K562 (cell line): ENCODE results near the gene ZNF429. TPM values are rescaled to one million over a fixed set of nuclear protein-coding genes. Genes with fewer than 3 reads are reported as not detected.
"Not testable (repeated sequence)": the region's sequence is repeated elsewhere in the genome, so short reads cannot be mapped to it uniquely, and the experiment has no call there.

Experiments
- ATAC-seq: fragments of 200-7000 bp; cut with Tn5 transposase; 3 replicates; pipeline ENCODE4 v1.9.1; 2020; ENCODE audit warnings: moderate library complexity
- BruUV-seq: library from RNA; stranded (reverse); fragments of 400-500 nt; replicated peaks from 2 replicates; lab custom pipeline; 2021; lab: Mats Ljungman, UMichigan
- CTCF ChIA-PET: fragments of 300-600 bp; formaldehyde crosslinking; extraction: SDS; loops from one replicate; lab custom pipeline; 2021; ENCODE audit warnings: low intra/inter-chr PET ratio; lab: Yijun Ruan, JAX
- POLR2A ChIA-PET: fragments of 300-600, 350-650 bp; sonication (Branson Sonifier 250); formaldehyde crosslinking; extraction: SDS; loops from one replicate; lab custom pipeline; 2021; ENCODE audit warnings: antibody characterized with exemption, inconsistent platforms; lab: Yijun Ruan, JAX
- DNase-seq, 4 experiments: peaks; one replicate each; pipeline versions ENCODE4 v3.0.0 to v3.0.0-alpha.2; 2011 to 2018; ENCODE audit warnings: low spot score in 3 of 4, mixed read lengths in 3 of 4; ENCODE audit errors: extremely low read depth in 1 of 4
- FAIRE-seq: peaks from 2 replicates; lab custom pipeline; 2011; peaks lifted over from hg19 to GRCh38; lab: Jason Lieb, UNC
- H2AFZ ChIP-seq: 2 replicates; pipeline ENCODE4 v1.6.0; 2011; ENCODE audit warnings: low read depth, low read length, control low read depth, inconsistent platforms
- H3K27ac ChIP-seq: fragments of 200-600 bp; 3 replicates; pipeline ENCODE4 v1.8.0; 2011; ENCODE audit warnings: low read depth, mild to moderate bottlenecking, control low read depth, inconsistent platforms, low read length, moderate library complexity, mixed read lengths; ENCODE audit errors: extremely low read depth
- H3K27me3 ChIP-seq, 2 experiments: fragments of 300-600 bp in 1 of 2; 2 replicates in 1 of 2; 3 replicates in 1 of 2; pipeline versions ENCODE4 v1.6.0 to v1.8.0; 2011; ENCODE audit warnings: inconsistent platforms in 2 of 2, low read length in 2 of 2, mild to moderate bottlenecking in 1 of 2, mixed read lengths in 1 of 2, moderate library complexity in 1 of 2; ENCODE audit not compliant: control insufficient read depth in 2 of 2, insufficient read depth in 2 of 2
- H3K36me3 ChIP-seq: fragments of 300-600 bp; 3 replicates; pipeline ENCODE4 v1.8.0; 2011; ENCODE audit warnings: mild to moderate bottlenecking, low read length, inconsistent platforms; ENCODE audit not compliant: control insufficient read depth, insufficient read depth
- H3K4me1 ChIP-seq, 2 experiments: fragments of 200-600 bp in 1 of 2; replicated peaks in 1 of 2; 2 replicates in 1 of 2; 3 replicates in 1 of 2; pipeline versions ENCODE4 v1.5.1 to v1.8.0; 2011; ENCODE audit warnings: inconsistent platforms in 2 of 2, low read length in 2 of 2, mild to moderate bottlenecking in 1 of 2, mixed read lengths in 1 of 2, moderate library complexity in 1 of 2; ENCODE audit not compliant: control insufficient read depth in 2 of 2, insufficient read depth in 2 of 2
- H3K4me2 ChIP-seq: 2 replicates; pipeline ENCODE4 v1.6.1; 2011; ENCODE audit warnings: low read length, control low read depth, inconsistent platforms, mixed read lengths; ENCODE audit not compliant: insufficient read depth
- H3K4me3 ChIP-seq: fragments of 200-600 bp; sonication (generic), shearing (Covaris generic); 2 replicates; pipeline ENCODE4 v1.5.1; 2016; ENCODE audit warnings: control low read depth, inconsistent platforms
- H3K79me2 ChIP-seq: fragments of 200-600 bp; 3 replicates; pipeline ENCODE4 v1.8.0; 2011; ENCODE audit warnings: low read length, inconsistent platforms; ENCODE audit not compliant: control insufficient read depth, insufficient read depth
- H3K9ac ChIP-seq, 2 experiments: 2 replicates each; pipeline versions ENCODE4 v1.6.0 to v1.6.1; 2011; ENCODE audit warnings: low read depth in 2 of 2, low read length in 2 of 2, control low read depth in 1 of 2, inconsistent platforms in 1 of 2, mild to moderate bottlenecking in 1 of 2, mixed read lengths in 1 of 2; ENCODE audit not compliant: insufficient read depth in 1 of 2
- H3K9me1 ChIP-seq: one replicate; pipeline ENCODE4 v1.6.0; 2011; ENCODE audit warnings: inconsistent platforms, mild to moderate bottlenecking, low read length, moderate library complexity; ENCODE audit not compliant: control insufficient read depth, insufficient read depth
- H3K9me3 ChIP-seq: replicated peaks from 2 replicates; pipeline ENCODE4 v1.5.1; 2011; ENCODE audit warnings: low read depth, low read length, inconsistent platforms; ENCODE audit not compliant: control insufficient read depth, insufficient read depth
- H4K20me1 ChIP-seq: replicated peaks from 2 replicates; pipeline ENCODE4 v1.6.1; 2011; ENCODE audit warnings: low read length, inconsistent platforms, mixed read lengths; ENCODE audit not compliant: control insufficient read depth, insufficient read depth
- ATF3 ChIP-seq, 2 experiments: fragments of 450-650 bp in 1 of 2; sonication (generic) in 1 of 2; formaldehyde crosslinking in 1 of 2; IDR thresholded peaks in 1 of 2; conservative IDR thresholded peaks in 1 of 2; 2 replicates each; pipeline versions ENCODE4 v1.6.1 to v1.8.1; 2016 to 2023; ENCODE audit warnings: mild to moderate bottlenecking in 2 of 2, moderate library complexity in 2 of 2, inconsistent platforms in 1 of 2, missing genetic modification reagents in 1 of 2
- CCNT2 ChIP-seq: IDR thresholded peaks from 2 replicates; pipeline ENCODE4 v1.6.1; 2011; ENCODE audit warnings: borderline replicate concordance, low read depth, mild to moderate bottlenecking, moderate library complexity, mixed read lengths, low read length; ENCODE audit not compliant: insufficient read length; ENCODE audit errors: extremely low read depth
- EGR1 ChIP-seq: fragments of 450-650 bp; conservative IDR thresholded peaks from 2 replicates; pipeline ENCODE4 v1.6.1; 2017; ENCODE audit warnings: mild to moderate bottlenecking
- ETV6 ChIP-seq, 3 experiments: fragments of 150-350 bp in 1 of 3; sonication (generic) in 1 of 3; formaldehyde crosslinking in 1 of 3; IDR thresholded peaks; 2 replicates each; pipeline versions ENCODE4 v1.6.1 to v1.8.0; 2014 to 2022; ENCODE audit warnings: borderline replicate concordance in 2 of 3, low read depth in 2 of 3, antibody characterized with exemption in 1 of 3, low read length in 1 of 3, mild to moderate bottlenecking in 1 of 3, missing genetic modification reagents in 1 of 3
- MBD2 ChIP-seq: sonication (generic); IDR thresholded peaks from 2 replicates; pipeline ENCODE4 v1.6.1; 2016; ENCODE audit warnings: low read depth, borderline replicate concordance
- PKNOX1 ChIP-seq: fragments of 450-650 bp; IDR thresholded peaks from 2 replicates; pipeline ENCODE4 v1.6.1; 2016
- ZNF318 ChIP-seq, 2 experiments: fragments of 450-650 bp; IDR thresholded peaks; 2 replicates each; pipeline ENCODE4 v1.6.1; 2016; ENCODE audit warnings: mild to moderate bottlenecking in 2 of 2, borderline replicate concordance in 1 of 2, low read depth in 1 of 2, moderate library complexity in 1 of 2
- ZNF354B ChIP-seq: fragments of 250-450 bp; sonication (Bioruptor Pico); IDR thresholded peaks from 2 replicates; pipeline ENCODE4 v1.4.0; 2020
- WGBS: fragments of 100-300 bp; shearing (Covaris generic); methylation state at CpG from one replicate; pipeline ENCODE4 v1.1.6; 2016; ENCODE audit warnings: low coverage, mixed read lengths; ENCODE audit not compliant: insufficient coverage; ENCODE audit errors: missing lambda C conversion rate; 5-methylcytosine and 5-hydroxymethylcytosine counted together
- in situ Hi-C: fragments of 300-500 bp; cut with MboI; formaldehyde crosslinking; loops from 4 replicates; pipeline ENCODE4 v1.15.0; 2018; ENCODE audit warnings: inconsistent platforms, mixed read lengths
- intact Hi-C: fragments of 100-400 bp; cut with micrococcal nuclease; formaldehyde crosslinking; loops from 2 replicates; pipeline ENCODE4 v1.14.2; 2022
- polyA plus RNA-seq, 8 experiments: library from polyadenylated mRNA; depleted of rRNA in 4 of 8; stranded (reverse) in 5 of 8; unstranded in 3 of 8; fragments of >200 nt; fragmentation: Nextera tagmentation in 2 of 8; fragmentation: Illumina TruSeq in 1 of 8; extraction: Ambion mirVana in 2 of 8; extraction: Trizol in 1 of 8; gene quantifications; 2 replicates each; pipeline versions ENCODE4 v1.2.1 to v1.2.3, GENCODE V29; 2011 to 2014; ENCODE audit warnings: inconsistent platforms in 1 of 8, missing spikeins in 1 of 8
- total RNA-seq, 7 experiments: library from RNA; depleted of rRNA in 6 of 7; stranded (reverse); fragments of >200 nt in 6 of 7; fragmentation: Illumina TruSeq in 2 of 7; extraction: Trizol in 2 of 7; gene quantifications; 2 replicates each; pipeline versions ENCODE4 v1.2.1 to v1.2.3, GENCODE V29; 2011 to 2021; ENCODE audit warnings: low replicate concordance in 1 of 7

The ZNF429 gene
- total and polyA plus RNA-seq, 9 of the 15 experiments (the other 6 are each of a cell fraction or from before 2014, with no cell fraction given): 11.4 to 24.5 (median 16.3) TPM

- in situ Hi-C loops; H3K9me3 ChIP-seq; CTCF ChIA-PET; H4K20me1 ChIP-seq; H3K9me1 ChIP-seq; H3K4me3 ChIP-seq; BruUV-seq; H3K36me3 ChIP-seq; H3K79me2 ChIP-seq; H3K27me3 ChIP-seq; TF ChIP-seq ETV6 (CRISPR knock-in tag; IDR thresholded peaks at IDR 0.05; ENCODE audit: borderline replicate concordance); ATF3 (CRISPR knock-in tag; conservative IDR thresholded peaks at IDR 0.05): not testable (repeated sequence)
- POLR2A ChIA-PET: interaction anchor here (0.6 to 1.2 kb wide), 5 partner anchors 9 to 176 kb away, joined by 3 to 10 read pairs (median 4); partner anchors contain the start of gene ZNF429
- DNase-seq: peak in 2 of 4 experiments; percentile 31 to 77
- peak; percentile 75 for FAIRE-seq
- intact Hi-C loops: loop anchor here (2.0 to 5.0 kb wide), 3 partner anchors 94 to 141 kb away; partner anchors contain the start of gene ZNF429
- 0% methylated on average over 11 of the region's 11 CpGs for WGBS
- Histone ChIP-seq H3K4me1 (peaks cover 31 to 60% of the 10 kb centered on the region in 2 experiments), H2AFZ (peak overlapping the region; percentile 2), H3K9ac (peak overlapping the region; percentile 72 to 85; a peak in 3 of 4 replicates), H3K27ac (peak overlapping the region; percentile 96), H3K4me2 (peak overlapping the region; percentile 73)
- peak; percentile 71 for ATAC-seq
- peak; percentile 54 for TF ChIP-seq EGR1
- TF ChIP-seq PKNOX1: peak; percentile 74
- TF ChIP-seq ZNF354B (CRISPR knock-in tag): 0 out of 2 replicates have a peak, but pooled peaks have one; percentile 4
- TF ChIP-seq ETV6 (IDR thresholded peaks at IDR 0.05; ENCODE audit: borderline replicate concordance in 1 of 2, low read depth in 2 of 2, low read length in 1 of 2): peak in 1 of 2 experiments; percentile 51; a peak in 1 of 4 replicates
- TF ChIP-seq ATF3 (IDR thresholded peaks at IDR 0.05): peak; percentile 96
- TF ChIP-seq MBD2: peak; percentile 73
- TF ChIP-seq ZNF318 (IDR thresholded peaks at IDR 0.05; ENCODE audit: borderline replicate concordance in 1 of 2, low read depth in 1 of 2): peak in 1 of 2 experiments; percentile 94; a peak in 2 of 4 replicates
- TF ChIP-seq CCNT2: peak; percentile 87
Measured at GRCh38 chr19:21602659-21603430, 97.4 kb downstream of the ZNF429 start.
